HG02610 (cell line): ENCODE data around the gene HINT2.

Experiments used
- ATAC-seq: cut with Tn5 transposase; IDR thresholded peaks from one replicate; pipeline ENCODE4 v1.9.1; 2021; ENCODE audit warnings: mild to moderate bottlenecking, moderate library complexity; ENCODE audit not compliant: unreplicated experiment

The HINT2 gene

DNA sequence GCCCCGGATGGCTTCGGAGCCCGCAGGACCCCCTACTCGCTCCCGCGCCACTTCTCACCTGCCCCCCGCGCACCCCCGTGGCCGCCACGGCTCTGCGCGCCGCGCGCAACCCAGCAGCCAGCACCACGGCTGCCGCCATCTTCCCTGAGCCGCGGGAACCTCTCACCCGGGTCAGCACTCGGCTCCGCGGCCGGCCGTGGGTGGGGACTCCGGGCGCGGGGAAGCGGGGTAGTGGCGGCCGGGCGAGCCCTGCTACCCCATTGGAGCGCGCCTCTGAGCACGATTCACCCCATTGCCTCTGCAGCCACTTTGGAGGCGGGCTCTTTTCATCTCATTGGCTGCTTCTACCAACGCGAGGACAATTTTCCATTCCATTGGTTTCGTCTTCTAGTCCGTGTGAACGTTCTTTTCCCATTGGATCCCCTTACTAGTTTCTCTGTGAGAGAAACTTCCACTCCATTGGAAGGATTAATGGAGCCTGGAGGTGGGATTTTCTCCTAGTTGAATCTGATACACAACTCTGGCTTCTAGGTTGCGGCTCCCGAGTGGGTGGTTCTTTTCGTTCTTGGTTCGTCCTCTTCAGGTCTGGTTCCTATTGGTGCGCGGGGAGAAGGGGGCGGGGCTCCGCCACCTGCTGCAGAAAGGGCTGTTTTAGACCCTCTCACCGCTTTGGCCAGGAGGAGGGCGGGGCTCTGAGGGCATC lies at the start of gene HINT2:
HINT2 (minus strand) TSS at position 202 of the 703 bp plus-strand sequence; CDS start at position 139, 63 bp downstream.
- peak; percentile 71 for ATAC-seq

DNA sequence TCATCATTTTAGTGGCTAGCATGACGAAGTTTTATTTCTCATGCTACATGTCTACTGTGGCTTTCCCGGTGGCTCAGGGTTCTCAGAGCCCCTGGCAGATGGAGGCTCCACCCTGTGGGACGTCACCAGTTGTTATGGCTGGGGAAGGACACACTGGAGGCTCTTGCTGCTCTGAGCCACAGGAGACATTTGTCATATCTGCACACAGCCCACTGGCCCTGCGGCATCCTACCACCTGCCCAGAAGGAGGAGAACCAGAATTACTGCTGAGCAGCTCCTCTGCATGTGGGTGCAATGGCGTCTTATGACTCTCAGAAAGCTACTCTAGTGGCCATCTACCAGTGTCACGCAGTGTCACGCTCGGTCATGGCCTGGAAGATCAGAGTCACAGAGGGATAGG lies 48.7 kb upstream of the HINT2 start:
- ATAC-seq: no peak

DNA sequence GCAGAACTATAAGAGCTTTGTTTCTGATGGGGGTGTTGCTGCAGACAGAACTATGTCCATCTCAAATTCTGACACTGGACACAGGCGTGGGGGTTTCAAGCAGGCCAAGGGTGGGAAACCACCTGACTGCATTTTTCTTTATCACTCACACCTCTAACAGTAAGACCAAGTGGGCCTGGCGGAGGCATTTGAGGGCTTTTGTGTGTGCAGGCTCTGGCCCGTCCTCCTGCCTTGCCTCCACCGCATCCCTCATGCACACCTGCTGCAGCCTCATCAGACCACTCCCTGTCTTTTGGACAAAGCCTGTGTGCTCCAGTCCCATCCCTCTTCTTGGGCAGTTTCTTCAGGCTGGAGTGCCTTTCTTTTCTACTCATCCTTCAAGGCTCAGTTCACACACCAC lies 47.5 kb upstream of the HINT2 start:
- ATAC-seq: no peak

DNA sequence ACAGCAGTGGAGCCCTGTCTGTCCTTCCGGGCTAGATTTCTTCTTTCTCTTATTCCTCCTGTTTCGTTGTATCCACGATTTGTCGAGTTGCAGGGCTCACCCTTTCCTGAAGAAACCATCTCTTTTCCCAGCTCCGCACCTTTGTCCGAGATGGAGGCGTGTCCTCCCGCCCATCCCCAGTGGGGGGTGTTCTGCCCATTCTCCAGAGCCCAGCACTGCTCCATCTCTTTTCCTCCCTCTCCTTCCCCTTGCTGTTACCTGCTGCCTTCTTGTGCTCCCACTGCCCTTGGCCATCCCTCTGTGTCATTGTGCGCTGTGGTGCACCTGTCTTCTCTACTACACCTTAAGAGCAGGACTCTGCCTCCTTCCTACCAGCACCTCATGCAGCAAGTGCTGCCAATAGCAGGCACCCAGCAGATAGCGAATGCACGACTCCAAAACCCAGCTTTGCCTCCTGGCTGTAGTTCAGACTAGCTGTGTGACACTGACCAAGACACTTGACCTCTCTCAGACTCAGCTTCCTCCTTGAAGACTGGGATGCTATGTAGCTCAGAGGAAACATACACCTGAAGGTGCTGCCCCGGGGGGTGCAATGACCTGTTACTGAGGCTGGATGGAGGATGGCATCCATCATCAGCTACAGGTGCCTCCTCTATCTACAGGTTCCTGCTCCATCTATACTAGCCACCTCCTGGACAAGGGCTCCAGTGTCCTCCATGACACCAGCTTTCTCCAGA lies 46.5 kb upstream of the HINT2 start:
- ATAC-seq: no peak

DNA sequence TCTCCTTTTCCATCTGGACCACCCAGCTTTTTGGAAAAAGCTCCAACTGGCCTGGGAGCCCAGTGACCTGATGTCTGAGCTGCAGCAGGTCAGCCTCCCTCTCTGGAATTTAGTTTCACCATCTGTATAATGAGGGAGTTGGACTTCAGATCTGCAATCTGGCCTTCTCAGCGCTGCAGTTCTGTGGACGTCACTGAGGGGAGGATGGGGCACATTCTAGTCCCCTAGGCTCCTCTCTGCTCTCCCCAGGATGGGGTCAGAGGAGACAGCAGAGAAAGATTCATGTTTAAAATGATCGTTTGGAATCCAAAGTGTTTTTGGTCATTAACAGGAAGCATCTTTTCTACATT lies 45.1 kb upstream of the HINT2 start:
- no peak for ATAC-seq

DNA sequence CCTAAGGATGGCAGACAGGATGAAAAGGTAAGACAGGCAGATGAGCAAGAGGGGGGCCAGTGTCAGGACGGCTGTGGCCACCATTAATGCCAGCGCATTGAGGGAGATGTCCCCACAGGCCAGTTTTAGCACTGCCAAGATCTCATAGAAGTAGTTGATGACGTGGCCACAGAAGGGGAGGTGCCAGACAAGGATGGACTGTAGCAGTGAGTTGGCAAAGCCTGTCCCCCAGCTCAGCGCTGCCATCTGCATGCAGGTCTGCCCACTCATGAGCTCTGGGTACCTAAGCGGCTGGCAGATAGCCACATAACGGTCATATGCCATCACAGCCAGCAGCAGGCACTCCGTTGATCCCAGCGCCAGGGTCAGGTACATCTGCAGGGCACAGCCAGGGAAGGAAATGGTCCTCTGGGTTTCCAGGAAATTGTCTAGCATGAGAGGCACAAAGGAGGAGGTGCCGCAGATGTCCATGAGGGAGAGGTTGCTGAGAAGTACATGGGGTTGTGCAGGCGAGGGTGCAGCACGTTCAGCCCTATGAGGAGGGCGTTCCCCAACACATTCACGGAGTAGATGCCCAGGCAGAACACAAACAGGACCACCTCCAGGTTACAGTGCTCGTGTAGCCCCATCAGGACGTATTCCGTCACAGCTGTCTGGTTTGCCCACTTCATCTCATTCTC lies 44.6 kb upstream of the HINT2 start:
- ATAC-seq: no peak

DNA sequence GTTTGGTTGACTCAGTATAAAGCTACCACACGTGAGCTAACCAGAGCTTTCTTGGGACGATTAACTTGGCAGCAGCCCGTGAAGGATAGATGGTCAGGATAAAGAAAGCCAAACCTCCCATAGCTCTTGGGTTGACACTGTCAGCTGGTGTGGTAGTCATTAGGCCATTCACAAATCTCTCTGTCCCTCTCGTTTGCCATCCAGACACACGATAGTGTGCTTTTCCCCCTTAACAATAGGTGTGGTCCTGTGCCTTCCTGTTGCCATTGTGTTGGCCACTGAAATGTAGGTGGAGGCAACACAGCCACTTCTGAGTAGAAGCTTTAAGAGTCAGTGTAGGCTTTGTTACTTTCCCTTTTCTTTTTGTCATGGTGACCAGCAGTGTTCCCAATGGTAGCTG lies 43.6 kb upstream of the HINT2 start:
- ATAC-seq: no peak

DNA sequence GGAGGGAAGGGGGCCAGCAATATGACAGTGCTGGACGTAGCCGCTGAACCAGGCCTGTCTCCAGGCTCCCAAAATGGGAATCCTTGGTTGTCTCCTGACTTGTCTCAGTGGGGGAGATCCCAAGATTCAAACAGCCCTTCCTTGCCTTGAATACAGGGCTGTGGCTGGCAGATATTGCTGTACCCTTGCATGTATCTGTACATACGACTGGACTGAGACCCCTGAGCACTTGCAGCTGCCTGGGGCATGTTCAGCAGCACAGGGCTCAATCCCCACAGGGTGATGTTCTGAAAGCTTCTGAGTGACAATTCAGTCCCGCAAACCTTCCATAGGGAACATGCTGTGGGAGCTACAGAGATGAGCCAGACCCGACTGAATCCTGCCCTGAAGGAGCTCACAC lies 42.0 kb upstream of the HINT2 start:
- ATAC-seq: no peak

DNA sequence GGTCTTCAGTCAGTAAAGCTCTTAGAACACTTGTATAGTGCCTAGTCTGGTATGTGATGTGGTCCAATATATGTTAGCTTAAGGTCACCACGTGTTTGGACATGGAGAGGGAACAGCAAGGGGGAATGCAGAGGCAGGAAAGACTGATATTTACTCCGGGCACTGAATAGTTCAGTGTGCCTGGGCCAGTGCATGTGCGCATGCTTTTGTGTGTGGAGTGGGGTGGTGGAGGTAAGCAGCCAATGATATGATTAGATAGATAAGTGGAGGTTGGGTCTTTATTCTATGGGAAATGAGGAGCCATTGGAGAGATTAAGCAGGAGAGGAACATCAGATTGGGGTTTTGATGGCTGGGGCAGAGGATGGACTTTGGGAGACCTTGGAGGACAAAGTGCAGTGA lies 41.4 kb upstream of the HINT2 start:
- no peak for ATAC-seq

DNA sequence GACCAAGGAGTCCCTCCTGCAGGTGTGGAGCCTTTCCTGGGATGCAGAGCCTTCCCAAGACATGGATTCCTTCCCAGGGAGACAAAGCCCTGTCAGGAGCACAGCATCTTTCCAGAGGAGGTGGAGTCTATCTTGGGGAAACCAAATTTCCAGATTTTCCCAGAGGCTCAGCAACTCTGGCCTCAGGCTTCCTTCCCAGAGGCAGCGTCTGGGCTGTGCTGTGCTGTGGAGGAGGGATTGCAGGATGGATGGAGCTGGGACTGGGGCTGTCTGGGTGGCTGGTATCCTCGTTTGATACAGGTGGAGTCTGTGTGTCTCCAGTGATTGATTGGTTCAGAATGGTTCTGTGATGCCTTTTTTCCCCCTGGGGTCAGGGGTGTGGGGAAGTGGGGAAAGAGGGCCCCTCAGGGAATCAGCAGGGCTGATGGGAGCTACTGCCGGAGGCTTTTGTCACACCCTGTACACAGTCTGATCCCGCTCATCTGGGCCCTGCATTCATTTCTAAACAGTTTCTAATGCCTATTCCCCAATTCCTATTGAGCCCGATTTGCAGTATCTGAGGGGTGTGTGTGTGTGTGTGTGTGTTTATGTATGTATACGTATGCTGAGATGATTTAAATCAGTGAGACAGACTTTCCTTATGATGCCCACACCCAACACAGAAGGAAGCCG lies 39.4 kb upstream of the HINT2 start:
- no peak for ATAC-seq

DNA sequence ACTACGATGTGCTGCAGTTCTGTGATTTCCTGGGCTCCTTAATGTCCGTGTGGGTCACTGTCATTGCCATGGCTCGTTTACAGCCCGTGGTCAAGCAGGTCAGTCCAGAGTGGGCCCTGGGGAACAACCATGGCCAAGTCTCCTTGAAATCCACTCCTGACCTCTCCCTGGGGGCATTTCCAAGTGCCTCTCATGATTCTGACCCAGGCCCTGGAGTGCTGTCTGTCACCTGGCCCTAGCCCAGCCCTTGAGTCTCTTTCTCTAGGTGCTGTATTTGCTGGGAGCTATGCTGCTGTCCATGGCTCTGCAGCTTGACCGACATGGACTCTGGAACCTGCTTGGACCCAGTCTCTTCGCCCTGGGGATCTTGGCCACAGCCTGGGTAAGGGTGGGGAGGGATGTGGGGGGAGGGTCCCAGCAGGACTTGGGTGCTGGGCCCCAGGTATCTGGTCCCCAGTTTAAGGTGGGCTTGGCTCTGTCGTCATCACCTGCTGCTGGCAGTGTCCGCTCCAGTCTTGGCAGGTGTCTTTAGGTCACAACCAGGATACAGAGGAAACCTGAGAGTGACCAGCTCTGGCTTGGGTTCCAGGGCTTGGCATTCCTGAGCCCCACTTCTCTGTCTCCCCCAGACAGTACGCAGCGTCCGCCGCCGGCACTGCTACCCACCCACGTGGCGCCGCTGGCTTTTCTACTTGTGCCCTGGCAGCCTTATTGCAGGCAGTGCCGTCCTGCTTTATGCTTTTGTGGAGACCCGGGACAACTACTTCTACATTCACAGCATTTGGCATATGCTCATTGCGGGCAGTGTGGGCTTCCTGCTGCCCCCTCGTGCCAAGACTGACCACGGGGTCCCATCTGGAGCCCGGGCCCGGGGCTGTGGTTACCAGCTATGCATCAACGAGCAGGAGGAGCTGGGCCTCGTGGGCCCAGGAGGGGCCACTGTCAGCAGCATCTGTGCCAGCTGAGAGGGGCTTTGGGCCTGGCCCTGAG lies 38.3 kb upstream of the HINT2 start:
- ATAC-seq: no peak

DNA sequence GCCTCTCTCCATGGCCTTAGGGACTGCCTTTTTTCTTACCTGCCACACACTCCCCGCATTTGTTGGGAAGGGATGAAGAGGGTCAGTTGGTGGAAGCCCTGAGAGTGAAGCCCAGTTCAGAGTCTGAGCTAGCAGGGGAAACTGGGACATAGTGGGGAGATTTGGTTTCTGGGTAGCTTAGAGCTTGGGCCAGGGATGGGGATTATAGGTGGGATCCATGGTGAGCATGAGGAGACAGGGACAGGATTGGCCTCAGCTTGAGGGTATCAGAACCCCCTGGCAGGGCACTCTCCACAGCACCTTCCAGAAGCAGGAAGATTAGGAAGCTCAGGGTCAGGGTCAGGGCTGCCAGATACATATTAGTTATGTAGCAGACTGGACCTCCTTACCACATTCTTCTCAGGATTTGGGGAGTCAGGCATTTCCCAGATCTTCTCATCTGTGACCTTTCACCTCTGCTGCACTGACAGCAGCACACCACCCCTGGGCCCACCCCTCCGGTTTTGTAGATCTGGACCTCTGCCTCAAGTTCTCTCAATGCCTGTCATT lies 37.5 kb upstream of the HINT2 start:
- no peak for ATAC-seq

DNA sequence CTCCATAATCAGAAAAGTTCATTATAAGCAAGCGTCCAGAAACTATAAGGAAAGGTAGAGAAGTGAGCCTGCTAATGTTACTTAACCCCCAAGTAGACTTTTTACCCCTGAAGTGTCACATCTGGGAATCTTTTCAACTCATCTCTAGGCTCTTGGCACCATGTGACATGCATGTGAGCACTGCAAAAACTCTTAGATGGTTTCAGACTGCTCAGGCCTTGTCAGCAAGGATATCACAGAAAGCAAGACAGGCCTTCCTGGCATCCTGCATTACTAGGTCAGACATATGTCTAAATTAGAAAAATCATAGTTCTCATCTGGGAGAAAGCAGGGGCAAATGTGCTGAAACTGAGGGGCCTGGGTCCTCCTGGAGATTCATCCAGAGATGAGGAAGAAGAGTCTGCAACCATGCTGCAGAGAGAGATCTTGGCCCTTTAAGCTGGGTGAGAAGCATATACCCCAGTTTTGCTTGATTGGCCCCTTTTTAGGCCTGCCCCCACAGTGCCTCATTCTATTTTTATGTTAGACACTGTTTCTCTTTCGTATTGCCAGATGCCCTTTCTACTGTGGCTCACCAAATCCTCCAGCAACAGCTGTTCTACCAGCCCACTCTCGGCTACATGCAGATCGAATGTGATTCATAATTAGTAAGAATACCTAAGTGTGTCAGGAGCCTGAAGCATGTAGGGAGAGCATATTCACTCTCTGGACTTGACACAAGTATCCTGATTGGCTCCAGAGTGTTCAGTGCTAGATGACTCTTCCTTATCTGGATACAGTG lies 33.1 kb upstream of the HINT2 start:
- ATAC-seq: peak; percentile 90

DNA sequence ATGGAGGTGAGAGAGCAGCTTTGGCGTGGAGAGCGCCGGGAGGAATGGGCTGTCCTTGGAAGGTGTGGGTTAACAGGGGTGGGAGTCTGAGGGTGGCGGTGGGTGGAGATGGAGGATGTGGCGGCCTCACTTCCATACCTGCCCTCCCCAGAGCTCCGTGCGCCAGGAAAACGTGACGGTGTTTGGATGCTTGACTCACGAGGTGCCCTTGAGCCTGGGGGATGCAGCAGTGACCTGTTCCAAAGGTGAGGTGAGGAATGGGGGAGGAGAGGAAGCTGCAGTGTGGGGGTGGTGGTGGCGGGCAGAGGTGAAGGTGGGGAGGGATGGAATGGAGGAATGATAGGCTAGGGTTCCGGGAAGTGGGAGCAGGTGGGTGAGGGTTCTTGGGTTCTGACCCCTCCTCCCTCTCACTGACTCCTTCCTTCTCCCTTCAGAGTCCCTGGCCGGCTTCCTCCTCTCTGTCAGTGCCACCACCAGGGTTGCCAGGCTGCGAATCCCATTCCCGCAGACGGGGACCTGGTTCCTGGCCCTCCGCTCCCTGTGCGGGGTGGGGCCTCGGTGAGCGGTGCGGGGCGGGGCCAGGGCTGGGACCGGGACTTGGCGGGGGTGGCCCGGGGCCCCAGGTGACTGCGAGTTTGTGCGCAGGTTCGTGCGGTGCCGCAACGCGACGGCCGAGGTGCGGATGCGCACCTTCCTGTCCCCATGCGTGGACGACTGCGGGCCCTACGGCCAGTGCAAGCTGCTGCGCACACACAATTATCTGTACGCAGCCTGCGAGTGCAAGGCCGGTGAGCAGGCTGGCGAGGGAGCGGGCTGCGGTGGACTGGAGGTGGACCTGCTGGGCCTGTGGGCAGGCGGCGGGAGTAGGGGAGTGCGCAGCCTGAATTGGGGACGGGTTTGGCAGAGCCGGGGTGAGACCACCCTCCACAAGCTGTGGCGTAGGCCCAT lies 31.3 kb upstream of the HINT2 start:
- no peak for ATAC-seq

DNA sequence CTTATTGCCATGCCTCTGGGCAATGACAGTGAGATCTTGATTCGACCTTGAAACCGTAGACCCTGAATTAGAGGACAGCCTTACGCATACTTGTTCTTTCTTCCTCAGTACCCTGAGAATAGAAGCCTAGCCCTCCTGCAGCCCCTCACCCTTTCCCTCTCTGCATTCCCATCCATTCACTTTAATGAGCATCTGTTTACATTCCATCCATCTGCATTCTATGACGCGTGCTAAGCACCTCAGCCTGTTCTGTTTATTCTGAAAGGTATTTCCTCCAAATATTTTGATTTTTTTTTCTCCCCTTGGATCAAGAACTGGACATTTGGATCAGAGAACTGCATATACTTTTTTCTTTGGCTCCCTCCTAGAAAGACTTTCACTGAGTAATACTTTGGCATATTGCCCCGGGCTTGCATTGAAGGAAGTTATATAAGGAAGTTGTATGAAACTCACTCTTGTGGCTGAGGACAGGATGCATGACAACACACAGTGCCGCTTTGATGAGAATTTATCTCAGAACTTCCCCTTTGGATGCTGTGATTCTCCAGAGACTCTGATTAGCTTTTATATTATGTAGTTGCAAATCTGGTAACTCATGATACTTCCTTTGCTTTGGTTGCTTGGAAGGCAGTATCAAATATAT lies 29.9 kb upstream of the HINT2 start:
- no peak for ATAC-seq

DNA sequence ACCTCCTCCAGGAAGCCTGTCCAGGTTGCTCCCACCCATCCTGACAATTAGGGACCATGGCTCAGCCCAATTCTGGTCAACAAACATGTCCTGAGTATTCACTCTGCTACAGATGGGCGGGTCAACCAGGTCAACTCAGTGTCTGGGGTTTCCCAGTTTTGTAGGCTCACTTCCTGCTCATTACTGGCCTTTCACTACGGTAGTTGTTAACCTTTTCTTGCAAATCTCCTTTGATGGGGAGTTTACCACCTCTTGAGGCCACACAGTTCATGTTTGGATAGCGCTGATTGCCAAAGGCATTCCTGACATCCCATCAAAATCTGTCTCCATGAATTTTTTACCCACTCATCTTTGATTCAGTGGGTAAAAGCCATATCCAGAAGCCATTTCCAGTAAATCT lies 28.0 kb upstream of the HINT2 start:
- ATAC-seq: peak; percentile 78

DNA sequence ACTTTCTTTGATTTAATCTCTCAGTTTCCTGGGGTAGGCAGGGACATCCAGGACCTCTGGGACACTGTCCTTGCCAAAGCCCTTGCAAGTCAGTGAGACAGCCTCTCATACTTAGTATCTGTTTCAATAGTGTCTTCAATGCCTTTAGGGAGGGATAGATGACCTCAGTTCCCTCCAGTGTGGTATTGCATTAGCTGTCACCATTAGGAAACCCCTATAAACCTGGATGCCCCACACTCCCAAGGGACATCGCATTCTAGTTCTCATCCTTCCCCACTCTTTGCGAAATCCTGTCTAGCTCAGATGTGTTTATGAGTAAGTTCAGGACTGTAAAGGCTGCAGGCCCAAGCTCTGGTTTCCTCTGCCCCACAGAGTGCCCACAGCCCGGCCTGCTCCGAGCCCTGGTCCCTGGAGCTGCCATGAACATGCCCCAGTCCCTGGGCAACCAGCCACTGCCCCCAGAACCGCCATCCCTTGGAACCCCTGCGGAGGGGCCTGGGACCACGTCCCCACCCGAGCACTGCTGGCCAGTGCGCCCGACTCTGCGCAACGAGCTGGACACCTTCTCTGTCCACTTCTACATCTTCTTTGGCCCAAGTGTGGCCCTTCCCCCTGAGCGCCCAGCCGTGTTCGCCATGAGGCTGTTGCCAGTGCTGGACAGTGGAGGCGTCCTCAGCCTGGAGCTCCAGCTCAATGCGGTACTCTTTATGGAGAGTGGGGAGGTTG lies 27.3 kb upstream of the HINT2 start:
- no peak for ATAC-seq
